Panc1 (cell line): ENCODE results near the gene AMD1.

Experiments used
- POLR2AphosphoS5 ChIP-seq: IDR thresholded peaks from 2 replicates; pipeline ENCODE4 v1.6.1; 2012; ENCODE audit warnings: mild to moderate bottlenecking, low read depth, low read length, moderate library complexity
- TF ChIP-seq, protein P1 (sequence below): fragments of 450-650 bp; IDR thresholded peaks from 2 replicates; pipeline ENCODE4 v1.5.1; 2017; ENCODE audit warnings: mild to moderate bottlenecking

GRCh38 chr6:110877569-110877968, 3.0 kb downstream of the AMD1 start:
- TF ChIP-seq, protein P1, sequence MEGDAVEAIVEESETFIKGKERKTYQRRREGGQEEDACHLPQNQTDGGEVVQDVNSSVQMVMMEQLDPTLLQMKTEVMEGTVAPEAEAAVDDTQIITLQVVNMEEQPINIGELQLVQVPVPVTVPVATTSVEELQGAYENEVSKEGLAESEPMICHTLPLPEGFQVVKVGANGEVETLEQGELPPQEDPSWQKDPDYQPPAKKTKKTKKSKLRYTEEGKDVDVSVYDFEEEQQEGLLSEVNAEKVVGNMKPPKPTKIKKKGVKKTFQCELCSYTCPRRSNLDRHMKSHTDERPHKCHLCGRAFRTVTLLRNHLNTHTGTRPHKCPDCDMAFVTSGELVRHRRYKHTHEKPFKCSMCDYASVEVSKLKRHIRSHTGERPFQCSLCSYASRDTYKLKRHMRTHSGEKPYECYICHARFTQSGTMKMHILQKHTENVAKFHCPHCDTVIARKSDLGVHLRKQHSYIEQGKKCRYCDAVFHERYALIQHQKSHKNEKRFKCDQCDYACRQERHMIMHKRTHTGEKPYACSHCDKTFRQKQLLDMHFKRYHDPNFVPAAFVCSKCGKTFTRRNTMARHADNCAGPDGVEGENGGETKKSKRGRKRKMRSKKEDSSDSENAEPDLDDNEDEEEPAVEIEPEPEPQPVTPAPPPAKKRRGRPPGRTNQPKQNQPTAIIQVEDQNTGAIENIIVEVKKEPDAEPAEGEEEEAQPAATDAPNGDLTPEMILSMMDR: no peak
- no peak for TF ChIP-seq POLR2AphosphoS5
